H1 (cell line): ENCODE measurements around the gene VTI1B.

Experiments
- BCL11A ChIP-seq, 2 experiments: IDR thresholded peaks; one replicate each; pipeline ENCODE4 v1.6.1; 2011; ENCODE audit warnings: low read depth in 2 of 2, low read length in 2 of 2, mild to moderate bottlenecking in 2 of 2
- CTCF ChIP-seq, 3 experiments: IDR thresholded peaks; 1 replicate in 2 of 3; 2 replicates in 1 of 3; pipeline versions ENCODE4 v1.5.1 to v1.6.1; 2011; ENCODE audit warnings: low read length in 3 of 3, mild to moderate bottlenecking in 3 of 3, inconsistent platforms in 2 of 3, low read depth in 1 of 3, moderate library complexity in 1 of 3; ENCODE audit not compliant: insufficient read depth in 1 of 3; ENCODE audit errors: control extremely low read depth in 1 of 3
- EGR1 ChIP-seq: IDR thresholded peaks from 2 replicates; pipeline ENCODE4 v1.6.1; 2011; ENCODE audit warnings: low read depth, low read length, borderline replicate concordance
- EZH2 ChIP-seq: fragments of 200-600 bp; sonication (generic); IDR thresholded peaks from 2 replicates; pipeline ENCODE4 v1.7.1; 2012; ENCODE audit warnings: low read depth, mild to moderate bottlenecking, moderate library complexity, low read length, inconsistent platforms; ENCODE audit not compliant: severe bottlenecking
- GABPA ChIP-seq: IDR thresholded peaks from 2 replicates; pipeline ENCODE4 v1.6.1; 2011; ENCODE audit warnings: mild to moderate bottlenecking, low read length, moderate library complexity, borderline replicate concordance; ENCODE audit not compliant: insufficient read depth
- JUND ChIP-seq: IDR thresholded peaks from 2 replicates; pipeline ENCODE4 v1.6.1; 2011; ENCODE audit warnings: mild to moderate bottlenecking, improper control_type of control experiment, low read length
- RBBP5 ChIP-seq: IDR thresholded peaks from 2 replicates; pipeline ENCODE4 v1.7.1; 2012; ENCODE audit warnings: low read depth, mild to moderate bottlenecking, inconsistent platforms, low read length, moderate library complexity, borderline replicate concordance
- SAP30 ChIP-seq: fragments of 300-600 bp; sonication (generic); IDR thresholded peaks from 2 replicates; pipeline ENCODE4 v1.7.1; 2012; ENCODE audit warnings: low read length, moderate library complexity, mild to moderate bottlenecking, inconsistent platforms; ENCODE audit not compliant: insufficient read depth, insufficient replicate concordance
- TBP ChIP-seq: IDR thresholded peaks from 2 replicates; pipeline ENCODE4 v1.6.1; 2011; ENCODE audit warnings: low read depth, low read length, improper control_type of control experiment
- TCF12 ChIP-seq: IDR thresholded peaks from 2 replicates; pipeline ENCODE4 v1.6.1; 2011; ENCODE audit warnings: low read depth, mild to moderate bottlenecking, low read length
- YY1 ChIP-seq: IDR thresholded peaks from 2 replicates; pipeline ENCODE4 v1.6.1; 2011; ENCODE audit warnings: low read depth, mild to moderate bottlenecking, low read length
- TF ChIP-seq, protein P1 (sequence below): IDR thresholded peaks from 2 replicates; pipeline ENCODE4 v1.6.1; 2012; ENCODE audit warnings: inconsistent platforms

DNA sequence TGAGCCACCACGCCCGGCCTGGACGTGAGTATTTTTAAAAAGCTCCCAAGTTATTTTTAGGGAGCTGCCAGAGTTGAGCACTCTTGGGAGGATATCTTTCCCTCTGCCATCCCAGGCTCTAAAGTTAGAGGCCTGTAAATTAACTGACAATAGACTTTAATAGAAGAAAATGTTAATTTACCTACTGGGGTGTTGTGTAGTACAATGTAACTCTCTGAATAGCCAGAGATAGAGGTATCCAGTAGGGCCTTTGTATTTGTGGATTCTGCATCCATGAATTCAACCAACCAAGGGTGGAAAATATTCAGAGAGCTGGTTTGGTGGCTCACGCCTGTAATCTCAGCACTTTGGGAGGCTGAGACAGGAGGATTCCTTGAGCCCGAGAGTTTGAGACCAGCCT, 66.8 kb downstream of the VTI1B start:
- TF ChIP-seq RBBP5, result no peak
- TF ChIP-seq CTCF (IDR thresholded peaks at IDR 0.05; ENCODE audit: control extremely low read depth in 1 of 3, insufficient read depth in 1 of 3, low read depth in 1 of 3, low read length in 3 of 3), result no peak
- no peak for TF ChIP-seq YY1
- no peak for TF ChIP-seq JUND
- no peak for TF ChIP-seq GABPA
- no peak for TF ChIP-seq TBP
- TF ChIP-seq BCL11A (IDR thresholded peaks at IDR 0.05; ENCODE audit: low read depth in 2 of 2, low read length in 2 of 2), result no peak
- no peak for TF ChIP-seq SAP30
- TF ChIP-seq, protein P1, sequence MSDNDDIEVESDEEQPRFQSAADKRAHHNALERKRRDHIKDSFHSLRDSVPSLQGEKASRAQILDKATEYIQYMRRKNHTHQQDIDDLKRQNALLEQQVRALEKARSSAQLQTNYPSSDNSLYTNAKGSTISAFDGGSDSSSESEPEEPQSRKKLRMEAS, result no peak
- TF ChIP-seq EZH2, result no peak
- no peak for TF ChIP-seq EGR1
- TF ChIP-seq TCF12, result peak; percentile 10; the same call in 1 of the 2 replicates
